AG09319 (cell line): ENCODE measurements around the gene PCDHGB6.

Source experiments
- DNase-seq: peaks from one replicate; pipeline ENCODE4 v3.0.0-alpha.2; 2010; ENCODE audit warnings: low read depth; ENCODE audit errors: extremely low read depth
- TF ChIP-seq, protein P1 (sequence below): IDR thresholded peaks from 2 replicates; pipeline ENCODE4 v1.5.1; 2011; ENCODE audit warnings: low read depth, mild to moderate bottlenecking, inconsistent platforms, low read length, moderate library complexity

Gene PCDHGB6

GRCh38 chr5:141419074-141419880 is 11.5 kb downstream of the PCDHGB6 start:
- DNase-seq: no peak
- TF ChIP-seq, protein P1, sequence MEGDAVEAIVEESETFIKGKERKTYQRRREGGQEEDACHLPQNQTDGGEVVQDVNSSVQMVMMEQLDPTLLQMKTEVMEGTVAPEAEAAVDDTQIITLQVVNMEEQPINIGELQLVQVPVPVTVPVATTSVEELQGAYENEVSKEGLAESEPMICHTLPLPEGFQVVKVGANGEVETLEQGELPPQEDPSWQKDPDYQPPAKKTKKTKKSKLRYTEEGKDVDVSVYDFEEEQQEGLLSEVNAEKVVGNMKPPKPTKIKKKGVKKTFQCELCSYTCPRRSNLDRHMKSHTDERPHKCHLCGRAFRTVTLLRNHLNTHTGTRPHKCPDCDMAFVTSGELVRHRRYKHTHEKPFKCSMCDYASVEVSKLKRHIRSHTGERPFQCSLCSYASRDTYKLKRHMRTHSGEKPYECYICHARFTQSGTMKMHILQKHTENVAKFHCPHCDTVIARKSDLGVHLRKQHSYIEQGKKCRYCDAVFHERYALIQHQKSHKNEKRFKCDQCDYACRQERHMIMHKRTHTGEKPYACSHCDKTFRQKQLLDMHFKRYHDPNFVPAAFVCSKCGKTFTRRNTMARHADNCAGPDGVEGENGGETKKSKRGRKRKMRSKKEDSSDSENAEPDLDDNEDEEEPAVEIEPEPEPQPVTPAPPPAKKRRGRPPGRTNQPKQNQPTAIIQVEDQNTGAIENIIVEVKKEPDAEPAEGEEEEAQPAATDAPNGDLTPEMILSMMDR: no peak

DNA sequence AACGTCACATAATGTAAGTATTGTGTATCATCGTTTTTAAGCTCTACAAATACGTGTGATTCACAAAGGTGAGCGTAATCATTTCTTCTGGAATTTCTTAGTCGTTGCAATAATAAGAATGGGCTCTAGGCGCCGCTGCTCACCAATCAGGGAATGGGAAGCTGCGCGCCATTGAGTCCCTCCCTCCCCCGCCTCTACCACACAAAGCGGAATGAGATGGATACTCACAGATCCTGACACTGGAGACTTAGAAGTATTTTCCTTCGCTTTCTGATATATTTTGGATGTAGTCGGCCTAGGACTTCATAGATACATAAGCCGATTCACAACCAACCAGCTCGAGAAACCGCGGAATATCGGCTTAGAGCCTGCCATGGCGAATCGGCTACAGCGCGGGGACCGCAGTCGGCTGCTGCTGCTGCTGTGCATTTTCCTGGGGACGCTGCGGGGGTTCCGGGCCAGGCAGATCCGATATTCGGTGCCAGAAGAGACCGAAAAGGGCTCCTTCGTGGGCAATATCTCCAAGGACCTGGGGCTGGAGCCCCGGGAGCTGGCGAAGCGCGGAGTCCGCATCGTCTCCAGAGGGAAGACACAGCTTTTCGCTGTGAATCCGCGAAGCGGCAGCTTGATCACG is 13.2 kb downstream of the PCDHGB6 start, which contains the start of gene PCDHGA11:
PCDHGA11 (plus strand) TSS at position 197 of the 634 bp plus-strand sequence; CDS start at position 374, 177 bp downstream.
- peak; percentile 22 for DNase-seq
- TF ChIP-seq, protein P1: peak; percentile 41

GRCh38 chr5:141421489-141421855 is 13.7 kb downstream of the PCDHGB6 start:
- TF ChIP-seq, protein P1: no peak
- no peak for DNase-seq

DNA sequence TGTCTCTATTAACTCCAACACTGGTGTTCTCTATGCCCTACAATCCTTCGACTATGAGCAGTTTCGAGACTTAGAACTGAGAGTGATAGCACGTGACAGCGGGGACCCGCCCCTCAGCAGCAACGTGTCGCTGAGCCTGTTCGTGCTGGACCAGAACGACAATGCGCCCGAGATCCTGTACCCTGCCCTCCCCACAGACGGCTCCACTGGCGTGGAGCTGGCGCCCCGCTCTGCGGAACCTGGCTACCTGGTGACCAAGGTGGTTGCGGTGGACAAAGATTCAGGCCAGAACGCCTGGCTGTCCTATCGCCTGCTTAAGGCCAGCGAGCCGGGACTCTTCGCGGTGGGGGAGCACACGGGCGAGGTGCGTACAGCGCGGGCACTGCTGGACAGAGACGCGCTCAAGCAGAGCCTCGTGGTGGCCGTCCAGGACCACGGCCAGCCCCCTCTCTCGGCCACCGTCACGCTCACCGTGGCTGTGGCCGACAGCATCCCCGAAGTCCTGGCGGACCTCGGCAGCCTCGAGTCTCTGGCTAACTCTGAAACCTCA is 15.0 kb downstream of the PCDHGB6 start:
- no peak for DNase-seq
- TF ChIP-seq, protein P1: no peak

DNA sequence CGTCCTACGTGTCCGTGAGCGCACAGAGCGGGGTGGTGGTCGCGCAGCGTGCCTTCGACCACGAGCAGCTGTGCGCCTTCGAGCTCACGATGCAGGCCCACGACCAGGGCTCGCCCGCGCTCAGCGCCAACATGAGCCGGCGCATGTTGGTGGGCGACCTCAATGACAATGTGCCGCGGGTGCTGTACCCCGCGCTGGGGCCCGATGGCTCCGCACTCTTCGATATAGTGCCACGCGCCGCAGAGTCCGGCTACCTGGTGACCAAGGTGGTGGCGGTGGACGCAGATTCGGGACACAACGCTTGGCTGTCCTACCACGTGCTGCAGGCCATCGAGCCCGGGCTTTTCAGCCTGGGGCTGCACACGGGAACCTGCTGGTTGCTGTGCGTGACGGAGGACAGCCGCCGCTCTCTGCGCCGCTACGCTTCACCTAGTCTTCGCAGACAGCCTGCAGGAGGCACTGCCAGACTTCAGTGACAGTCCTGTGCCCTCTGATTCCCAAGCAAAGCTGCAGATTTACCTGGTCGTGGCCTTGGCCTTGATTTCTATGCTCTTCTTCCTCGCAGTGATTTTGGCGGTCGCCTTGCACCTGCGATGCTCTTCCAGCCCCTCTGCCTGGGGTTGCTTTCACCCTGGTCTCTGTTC is 20.1 kb downstream of the PCDHGB6 start:
- TF ChIP-seq, protein P1: no peak
- DNase-seq: no peak

GRCh38 chr5:141430332-141431113 is 22.7 kb downstream of the PCDHGB6 start, which contains the start of gene PCDHGA12:
TSS of gene PCDHGA12 (plus strand) at chr5:141430507. CDS start at chr5:141430760, 253 bp downstream.
- peak; percentile 55 for DNase-seq
- TF ChIP-seq, protein P1: peak; percentile 39
